Measurements from ENCODE around the gene AGAP2.

AGAP2 gene

DNA sequence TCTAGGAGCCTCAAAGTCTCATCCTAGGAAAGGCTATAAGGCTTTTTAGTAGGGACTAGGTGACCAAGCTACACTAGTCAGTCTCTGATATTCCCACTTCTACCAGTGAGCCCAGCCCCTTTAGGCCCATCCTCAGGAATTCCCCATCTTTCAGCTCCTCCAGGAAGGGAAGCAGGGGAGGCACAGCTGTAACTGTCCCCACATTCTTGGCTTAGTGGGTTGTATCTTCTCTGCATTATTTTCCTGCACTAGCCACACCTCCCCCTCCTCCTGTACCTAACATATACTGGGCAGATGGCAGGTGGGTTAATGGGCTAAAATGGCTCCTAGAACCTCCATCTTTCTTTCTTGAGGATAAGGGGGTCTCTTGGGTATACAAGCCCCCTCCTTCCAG, 28.8 kb upstream of the AGAP2 start:
- DNase-seq: no peak

DNA sequence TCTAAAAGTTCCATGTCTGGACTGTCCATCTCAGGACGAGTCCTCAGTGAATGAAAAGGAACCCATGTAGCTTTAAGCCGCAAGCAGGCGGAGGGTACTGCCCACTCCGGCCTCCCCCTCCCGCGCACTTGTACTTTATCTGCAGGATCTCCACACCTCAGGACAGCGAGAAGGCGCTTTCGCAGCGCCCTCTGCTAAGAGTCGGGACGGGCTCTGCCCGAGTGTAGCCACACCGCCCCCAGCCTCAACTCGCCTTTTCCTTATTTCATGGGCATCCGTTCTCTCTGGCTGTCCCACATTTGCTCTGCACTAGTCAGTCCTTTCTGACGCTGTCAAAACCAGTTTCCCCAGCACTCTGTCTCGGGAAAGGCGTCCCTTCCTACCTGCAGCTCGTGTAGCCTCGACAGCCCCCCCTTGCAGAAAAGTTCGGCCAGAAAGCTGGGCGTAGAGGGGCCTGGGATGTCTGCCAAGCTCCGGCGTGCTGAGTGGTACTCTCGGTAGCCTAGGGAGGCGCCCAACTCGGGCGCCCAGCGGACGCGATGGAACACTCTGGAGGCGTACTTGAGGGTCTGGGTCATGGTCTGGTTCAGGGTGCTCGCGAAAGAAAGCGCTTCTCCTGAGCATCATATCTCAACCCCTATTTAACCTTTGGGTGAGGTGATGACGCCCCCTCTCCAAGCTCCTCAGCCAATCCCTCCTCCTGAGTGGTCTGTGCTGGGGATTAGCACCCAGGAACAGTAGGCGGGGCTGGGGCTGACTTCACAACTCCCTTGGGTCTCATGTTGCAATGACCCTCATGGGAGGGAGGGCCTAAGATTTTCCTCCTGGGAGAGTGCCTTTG, 28.1 kb upstream of the AGAP2 start, which contains the start of gene CYP27B1:
Gene CYP27B1 (minus strand): TSS at position 615 of the 841 bp plus-strand sequence. CDS start 37 bp downstream, at position 578.
- no peak for DNase-seq

DNA sequence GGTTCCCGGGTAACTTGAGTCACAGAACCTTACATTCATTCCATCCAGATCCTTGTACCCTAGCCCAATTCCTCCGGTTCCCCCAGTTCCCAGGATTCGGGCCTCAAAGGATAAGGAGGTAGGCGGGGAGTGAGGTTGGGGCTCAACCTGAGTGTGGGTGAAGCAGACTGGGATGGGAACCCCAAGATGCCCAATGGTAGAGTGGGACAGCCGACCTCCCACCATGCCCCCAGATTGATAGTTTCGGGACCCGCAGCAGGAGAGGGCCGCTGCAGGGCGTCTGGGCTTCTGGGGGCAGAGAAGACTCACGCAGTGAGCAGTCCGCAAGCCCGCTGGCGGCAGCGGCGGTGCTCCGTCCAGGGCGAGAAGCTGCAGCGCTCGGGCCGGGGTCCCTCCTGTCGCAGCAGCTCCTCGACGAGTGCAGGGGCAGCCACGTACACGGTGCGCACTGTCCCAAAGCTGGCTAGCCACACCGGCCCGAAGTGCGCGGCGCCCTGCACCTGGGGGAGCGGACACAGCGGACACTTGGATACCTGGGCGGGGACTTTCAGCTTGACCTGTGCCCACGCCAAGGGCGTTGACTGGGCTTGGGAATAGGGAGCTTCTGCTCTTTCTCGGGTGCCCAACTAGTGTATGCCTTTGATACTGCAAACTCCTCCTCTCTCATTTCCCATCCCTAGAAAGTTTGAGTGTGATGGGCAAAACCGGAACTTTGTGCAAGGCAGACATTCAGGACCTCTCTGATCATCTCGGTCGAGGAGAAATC, 27.3 kb upstream of the AGAP2 start:
- no peak for DNase-seq

DNA sequence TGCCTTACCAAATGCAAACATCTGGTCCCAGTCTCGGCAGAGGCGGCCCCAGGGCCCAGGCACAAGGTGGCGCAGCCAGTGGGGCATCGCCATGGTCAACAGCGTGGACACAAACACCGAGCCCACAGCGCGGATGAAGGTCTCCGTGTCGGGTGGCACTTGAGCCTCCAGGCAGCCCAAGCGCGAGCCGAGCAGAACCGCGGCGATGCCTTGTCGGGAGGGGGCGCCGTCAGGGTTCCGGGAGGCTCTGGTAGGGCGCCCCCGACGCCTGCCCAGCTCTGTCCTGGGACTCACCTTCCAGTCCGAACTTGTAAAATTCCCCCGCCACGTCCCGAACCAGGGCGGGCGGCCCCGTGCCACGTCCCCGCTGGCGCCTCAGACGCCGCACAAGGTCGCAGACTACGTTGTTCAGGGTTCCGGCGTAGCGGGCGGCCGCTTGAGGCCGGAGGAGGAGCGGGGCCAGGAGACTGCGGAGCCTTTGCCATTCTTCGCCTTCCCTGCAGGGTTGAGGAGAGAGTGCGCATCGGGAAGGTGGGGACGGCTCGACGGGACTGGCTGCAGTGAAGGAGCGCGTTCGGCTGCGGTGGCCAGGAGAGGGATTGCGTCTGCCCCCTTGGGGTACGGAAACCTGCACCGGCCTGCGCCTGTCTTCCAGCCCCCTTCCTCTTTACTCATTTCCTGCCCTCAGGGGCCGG, 26.6 kb upstream of the AGAP2 start:
- peak in 3 of 5 experiments; percentile 31 to 51 (median 47) for DNase-seq

DNA sequence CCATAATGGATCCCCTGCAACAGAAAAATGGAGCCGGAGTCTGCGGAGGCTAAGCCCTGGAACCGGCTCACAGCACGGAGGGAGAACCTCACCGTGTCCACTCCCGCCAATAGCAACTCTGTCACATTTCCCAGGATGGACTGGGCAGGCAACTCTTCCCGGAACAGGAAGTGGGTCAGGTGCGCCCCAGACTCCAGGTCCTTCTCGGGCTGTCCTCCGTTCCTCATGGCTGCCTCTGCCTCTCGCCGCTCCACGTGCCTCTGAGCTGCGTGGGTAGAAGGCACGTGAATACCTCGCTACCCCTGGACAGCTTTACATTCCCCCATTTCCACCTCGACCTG, 26.1 kb upstream of the AGAP2 start:
- DNase-seq: peak in 1 of 5 experiments; percentile 23

DNA sequence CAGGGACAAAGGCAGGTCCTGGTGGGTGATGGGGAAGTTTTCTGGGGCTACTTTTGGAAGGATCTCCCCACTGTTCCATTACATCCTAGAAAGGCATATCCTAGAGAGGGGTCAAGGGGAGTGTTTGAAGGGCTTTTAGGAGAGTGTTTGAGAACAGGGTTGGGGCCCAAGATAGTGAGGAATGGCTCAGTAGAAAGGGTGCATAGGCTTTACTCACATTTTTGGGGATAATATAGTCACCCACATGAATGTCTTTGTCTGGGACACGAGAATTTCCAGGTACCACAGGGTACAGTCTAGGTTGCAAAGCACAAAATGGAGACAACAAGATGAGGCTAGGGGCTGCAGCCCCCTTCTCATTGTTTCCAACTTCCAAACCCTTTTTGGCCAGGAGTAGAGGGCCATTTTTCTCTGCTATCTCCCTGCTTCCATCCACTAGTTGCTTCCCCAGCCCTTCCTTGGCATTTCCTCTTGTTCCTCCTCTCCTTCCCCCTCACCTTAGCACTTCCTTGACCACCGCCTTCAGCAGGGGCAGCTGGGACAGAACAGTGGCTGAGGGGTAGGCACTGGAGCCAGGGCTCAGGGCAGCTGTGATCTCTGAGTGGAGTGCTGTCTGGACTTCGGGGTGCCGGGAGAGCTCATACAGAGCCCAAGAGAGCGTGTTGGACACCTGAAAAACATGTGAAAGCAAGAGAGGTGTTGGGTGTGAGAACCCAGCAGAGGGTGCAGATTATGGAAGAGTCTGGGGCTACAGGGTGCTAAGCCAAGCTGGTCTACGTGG, 25.5 kb upstream of the AGAP2 start:
- DNase-seq: no peak

DNA sequence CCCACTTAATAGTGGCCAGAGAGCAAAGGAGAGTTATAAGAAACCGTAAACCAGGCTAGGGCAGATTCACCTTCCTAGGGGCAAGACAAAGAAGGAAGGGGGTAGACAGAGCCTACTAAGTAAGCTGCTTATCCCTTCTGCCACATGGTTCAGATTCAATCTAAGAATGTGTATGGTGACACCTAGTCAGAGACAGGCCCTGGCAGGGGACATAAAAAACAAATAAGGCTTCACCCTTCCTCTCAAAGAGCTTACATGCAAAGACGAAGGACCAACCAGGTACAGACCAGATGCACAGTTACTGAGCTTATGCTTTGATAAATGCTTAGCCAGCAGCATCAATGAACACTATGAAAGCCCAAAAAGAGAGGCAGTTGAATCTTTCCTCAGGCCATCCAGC, 23.9 kb upstream of the AGAP2 start:
- DNase-seq: no peak

DNA sequence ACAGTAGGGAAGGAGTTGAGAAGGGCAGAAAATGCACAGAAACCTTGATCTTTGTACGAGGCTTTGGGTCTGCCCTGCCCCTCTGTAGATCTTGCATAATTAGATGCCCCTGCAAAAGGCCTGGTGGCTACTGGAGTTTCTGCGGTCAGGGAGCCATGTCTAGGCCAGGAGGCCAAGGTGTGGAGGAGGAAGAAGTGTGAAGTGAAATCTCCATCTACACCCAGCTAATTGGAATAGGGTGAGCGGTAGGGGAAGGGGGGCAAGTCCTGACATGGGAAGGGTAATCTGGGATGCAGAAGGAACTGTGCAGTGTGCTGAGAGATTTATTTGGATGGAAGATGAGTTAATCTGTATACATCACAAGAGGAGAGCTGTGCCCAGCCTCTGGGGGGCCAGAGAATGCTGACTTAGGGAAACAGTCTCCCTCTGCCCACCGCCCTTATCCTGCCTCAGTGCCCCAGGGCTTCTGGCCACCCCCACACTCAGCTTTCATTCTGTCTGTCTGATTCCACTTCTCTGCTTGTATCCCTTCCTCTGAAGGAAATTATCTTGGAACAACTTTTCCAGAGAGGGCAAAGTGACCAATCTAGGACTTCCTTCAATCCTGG, 23.0 kb upstream of the AGAP2 start:
- DNase-seq: no peak

DNA sequence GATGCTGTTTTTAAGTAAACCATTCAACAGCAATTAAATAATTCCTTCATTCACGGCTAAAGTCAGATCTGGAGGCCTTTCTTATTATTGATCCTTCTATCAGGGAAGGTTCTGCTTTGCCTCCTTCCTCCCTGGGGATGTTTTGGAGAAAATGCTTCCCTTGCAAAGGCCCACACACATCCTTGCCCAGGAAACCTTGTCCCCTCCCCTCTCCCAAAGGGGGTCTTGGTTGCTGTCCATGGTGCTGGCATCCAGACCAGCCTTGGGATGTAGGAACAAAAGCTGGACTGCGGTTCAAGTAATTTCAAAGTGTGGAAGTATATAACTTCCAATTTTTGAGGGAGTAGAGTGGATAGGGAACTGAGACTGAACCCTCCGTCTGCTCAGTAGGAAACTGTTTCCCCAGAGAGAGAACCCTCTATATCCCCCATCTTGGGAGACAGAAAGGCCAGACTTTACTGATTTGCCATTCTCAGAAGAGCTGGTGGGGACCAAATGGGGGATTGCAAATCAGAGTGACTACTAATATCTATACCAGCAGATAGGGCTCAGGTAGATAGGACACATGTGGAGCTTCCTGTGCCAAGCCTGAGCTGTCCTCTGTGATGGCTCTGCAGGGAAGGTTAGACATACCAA, 21.9 kb upstream of the AGAP2 start:
- DNase-seq: no peak

DNA sequence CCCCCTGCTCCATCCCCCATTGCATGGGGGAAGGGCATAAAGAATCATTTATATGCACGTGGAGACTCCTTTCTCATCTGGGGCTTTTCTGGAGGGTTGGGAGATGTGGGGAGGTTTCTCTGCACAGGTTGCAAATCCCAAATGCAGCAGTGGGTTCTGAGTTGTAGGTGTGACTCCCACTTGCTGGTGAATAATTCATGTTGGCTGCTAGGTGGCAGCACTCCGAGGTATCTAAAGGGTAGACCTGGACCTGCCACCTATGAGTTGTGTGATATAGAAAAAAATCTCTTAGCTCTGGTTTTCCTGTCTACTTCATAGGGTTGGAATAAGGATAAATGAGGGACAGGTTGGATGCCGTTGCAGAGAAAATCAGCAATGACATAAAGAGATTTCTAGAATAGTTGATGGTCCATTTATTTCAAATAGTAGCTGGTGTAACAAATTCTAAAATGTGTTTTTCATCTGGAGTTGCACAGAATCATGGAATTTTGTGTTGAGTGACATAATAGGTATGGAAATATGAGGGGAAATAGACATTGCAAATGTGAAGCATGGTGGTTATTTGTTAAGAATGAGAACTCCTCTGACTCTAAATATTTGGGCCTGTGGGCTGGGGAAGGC, 20.9 kb upstream of the AGAP2 start:
- DNase-seq: peak in 2 of 5 experiments; percentile 29 to 66

DNA sequence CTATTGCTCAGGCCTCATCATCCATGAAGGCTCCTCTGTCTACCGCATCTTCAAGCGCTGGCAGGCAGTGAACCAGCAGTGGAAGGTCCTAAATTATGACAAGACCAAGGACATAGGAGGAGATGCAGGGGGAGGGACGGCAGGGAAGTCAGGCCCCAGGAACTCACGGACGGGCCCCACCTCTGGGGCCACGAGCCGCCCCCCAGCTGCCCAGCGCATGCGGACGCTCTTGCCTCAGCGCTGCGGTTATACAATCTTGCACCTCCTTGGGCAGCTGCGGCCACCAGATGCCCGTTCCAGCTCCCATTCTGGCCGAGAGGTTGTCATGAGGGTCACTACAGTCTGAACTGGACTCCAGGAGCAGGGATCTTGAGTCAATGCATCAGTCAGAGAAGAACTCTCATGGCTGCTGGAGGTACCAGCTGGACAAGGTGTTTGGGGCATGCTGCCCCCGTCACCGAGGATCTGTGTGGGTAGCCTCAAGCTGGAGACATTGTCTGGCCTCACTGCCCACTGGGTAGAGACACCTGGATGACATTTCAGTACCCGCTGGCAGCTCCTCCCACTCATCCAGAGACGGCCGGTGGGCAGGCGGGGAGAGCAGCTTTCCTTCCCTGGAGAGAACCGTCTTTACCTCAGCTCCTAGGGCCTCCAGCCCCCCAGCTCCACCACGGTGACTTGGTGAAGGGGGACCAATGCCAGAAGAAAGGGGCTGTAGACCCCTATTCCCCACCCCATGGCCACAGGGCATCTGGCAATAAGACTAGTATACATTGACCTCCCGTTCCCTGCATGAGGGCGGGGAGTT, 20.2 kb upstream of the AGAP2 start:
- no peak for DNase-seq

DNA sequence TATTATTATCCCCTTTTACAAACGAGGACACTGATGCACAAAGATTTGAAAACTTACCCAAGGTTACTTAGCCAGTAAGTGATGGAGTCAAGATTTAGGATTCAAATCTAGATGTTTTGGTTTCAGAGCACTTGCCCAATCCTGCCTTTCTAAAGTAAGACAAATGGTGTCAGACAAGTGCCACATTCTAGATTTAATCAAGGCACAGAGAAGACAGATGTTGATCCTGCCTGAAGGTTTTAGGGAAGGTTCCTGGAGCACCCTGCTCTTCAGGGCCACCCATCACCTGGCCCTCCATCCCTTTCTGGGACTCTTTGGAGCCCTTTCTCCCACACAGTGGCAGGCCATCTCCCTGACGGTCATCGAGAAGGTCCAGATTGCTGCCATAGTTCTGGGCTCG, 19.2 kb upstream of the AGAP2 start:
- no peak for DNase-seq

DNA sequence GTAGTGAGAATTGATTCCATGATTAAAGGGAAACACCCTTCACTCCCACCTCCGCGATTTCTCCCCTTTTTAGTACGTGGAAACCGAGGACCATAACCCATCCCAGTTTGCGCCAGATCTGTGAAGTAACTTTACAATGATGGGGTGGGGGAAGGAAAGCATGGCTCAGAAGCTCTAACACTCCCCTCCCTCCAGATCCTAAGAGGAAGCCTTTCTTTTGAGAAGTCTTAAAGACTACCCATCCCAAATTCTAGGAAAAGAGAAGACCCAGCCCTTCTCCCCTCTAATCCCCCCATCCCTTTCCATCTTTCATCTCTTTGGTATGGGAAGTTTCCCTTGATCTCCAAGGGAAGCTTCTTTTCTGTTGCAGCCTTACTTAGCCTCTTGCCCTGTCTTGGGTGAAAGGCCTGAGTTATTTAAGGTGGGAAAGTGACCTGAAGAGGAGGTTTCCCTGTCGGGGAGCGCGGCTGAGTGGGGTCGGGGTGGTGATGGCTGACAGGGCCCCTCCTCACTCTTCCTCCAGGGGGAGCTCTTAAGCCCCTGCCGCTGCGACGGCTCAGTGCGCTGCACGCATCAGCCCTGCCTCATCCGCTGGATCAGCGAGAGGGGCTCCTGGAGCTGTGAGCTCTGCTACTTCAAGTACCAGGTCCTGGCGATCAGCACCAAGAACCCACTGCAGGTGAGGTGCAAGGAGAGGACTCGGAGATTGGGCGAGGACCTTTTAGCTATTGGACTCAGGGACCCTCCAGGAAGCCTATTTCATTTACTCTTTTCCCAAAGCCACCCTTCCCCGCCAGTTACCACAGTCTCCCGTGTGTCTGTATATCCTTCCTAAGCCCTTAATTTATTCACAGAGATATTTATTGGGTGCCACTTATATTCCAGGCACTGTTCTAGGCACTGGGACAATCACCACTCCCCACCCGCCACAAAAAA, 18.1 kb upstream of the AGAP2 start:
- peak; percentile 35 to 77 (median 56) for DNase-seq

DNA sequence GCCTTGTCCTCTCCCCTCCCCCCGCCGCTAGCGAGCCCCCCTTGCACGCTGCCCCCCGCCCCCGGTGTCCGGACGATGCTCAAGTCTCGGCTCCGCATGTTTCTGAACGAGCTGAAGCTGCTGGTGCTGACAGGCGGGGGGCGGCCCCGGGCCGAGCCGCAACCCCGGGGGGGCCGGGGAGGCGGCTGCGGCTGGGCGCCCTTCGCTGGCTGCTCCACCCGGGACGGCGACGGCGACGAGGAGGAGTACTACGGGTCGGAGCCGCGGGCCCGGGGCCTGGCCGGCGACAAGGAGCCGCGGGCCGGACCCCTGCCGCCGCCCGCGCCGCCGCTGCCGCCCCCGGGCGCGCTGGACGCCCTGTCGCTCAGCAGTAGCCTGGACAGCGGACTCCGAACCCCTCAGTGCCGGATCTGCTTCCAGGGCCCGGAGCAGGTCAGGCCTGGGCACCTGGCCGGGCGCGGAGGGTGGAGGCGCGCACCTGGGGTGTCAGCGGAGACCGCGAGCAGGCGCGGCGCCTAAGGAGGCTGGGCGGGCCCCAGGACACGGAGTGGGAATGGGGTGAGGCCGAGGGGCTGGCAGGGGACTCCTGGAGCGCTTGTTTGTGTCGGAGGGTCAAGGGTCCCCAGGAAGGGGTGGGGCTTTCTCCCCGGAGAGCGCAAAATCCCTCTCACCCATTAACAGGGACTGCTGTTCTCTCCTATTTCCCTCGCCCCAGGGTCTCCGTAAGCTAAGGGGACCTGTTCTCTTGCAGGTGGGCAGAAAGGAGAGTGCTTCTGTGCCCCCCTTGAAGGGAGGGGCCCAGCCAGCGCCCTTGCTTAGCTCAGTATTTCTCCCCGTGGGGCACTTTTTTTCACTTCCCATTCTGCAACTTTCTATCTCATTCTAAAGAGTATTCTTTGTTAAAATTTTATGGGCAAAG, 17.2 kb upstream of the AGAP2 start:
- peak in 3 of 5 experiments; percentile 44 to 50 (median 46) for DNase-seq

DNA sequence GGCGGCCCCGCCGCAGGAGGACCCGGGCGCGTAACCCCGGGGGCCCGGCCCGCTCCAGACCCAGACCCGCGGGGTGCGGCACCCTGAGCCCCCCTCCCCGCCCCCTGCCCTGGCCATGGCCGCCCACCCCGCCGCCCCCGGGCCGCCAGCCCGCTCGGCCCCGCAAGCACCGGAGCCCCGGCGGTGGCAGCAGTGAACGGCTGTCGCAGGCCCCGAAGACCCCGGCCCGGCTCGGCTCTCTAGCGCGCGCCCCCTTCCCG, 16.6 kb upstream of the AGAP2 start:
- DNase-seq: no peak

DNA sequence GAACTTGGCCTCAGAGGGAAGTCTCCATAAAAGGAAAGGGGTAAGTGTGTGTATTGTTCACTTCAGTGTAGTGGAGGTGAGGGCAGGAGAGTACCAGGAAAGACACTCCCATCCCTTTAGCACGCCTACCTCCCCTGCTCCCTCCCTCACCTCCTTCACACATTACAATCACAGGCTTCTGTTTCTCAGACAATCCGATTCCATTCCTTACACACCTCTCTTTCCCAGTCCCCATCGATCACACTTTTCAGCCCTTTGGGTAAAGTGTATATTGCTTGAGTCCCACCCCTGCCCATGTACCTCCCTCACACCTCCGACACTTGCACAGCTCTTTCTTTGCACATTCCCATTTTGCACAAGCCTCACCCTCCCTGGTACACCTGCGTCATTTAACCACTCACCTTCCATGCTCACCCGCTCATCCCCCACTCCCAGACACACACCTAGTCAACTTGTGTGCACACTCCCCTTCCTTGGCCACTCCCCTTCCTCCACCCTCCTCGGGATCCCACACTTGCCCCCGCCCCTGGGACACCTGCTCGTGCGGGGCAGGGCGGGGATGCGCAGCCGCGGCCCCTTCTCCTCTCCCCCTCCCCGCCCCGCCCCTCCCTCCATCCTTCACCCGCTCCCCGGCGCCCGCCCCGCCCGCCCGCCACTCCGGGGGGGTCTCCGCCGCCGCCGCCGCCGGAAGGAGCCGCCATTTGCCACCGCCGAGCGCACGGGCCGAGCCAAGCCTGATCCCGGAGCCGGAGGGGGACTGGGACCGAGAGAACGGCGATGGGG, 16.1 kb upstream of the AGAP2 start, which contains the start of gene MARCHF9:
Gene MARCHF9 (plus strand): TSS at position 693 of the 783 bp plus-strand sequence. CDS start 426 bp downstream, outside the sequence.
- DNase-seq: peak; percentile 69 to 91 (median 78)

DNA sequence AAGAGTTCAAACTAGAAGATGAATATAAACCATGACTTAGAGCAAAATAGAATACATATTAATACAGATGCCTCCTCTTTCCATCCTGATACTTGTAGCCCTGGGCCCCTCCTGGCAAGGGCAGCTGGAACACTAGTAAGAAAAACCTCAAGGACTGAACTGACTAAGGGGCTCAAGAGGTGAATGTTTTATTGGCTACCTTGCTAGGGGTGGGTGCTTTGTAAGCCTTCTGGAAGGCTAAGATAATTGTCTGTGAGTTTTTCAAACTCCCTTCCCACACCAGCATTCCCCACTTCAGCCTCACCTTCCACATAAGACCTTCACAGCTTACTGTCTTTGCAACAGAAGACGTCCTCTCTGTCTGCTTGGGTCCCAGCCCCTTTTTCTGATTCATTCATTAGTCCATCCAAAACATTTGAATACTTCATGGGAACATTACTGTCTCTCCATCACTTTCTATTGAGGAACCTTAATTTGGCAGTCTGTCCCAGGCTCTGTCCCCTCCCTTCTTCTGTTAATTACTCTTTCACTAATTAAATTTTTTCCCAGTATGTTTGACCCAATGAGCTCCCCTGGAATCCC, 15.3 kb upstream of the AGAP2 start:
- DNase-seq: no peak
